Spleen (tissue), 11 donors: ENCODE results near the gene BABAM2. TPM values are rescaled to one million over a fixed set of nuclear protein-coding genes. Genes with fewer than 3 reads are reported as not detected.

Source experiments
- DNase-seq: peaks from one replicate; pipeline ENCODE4 v3.0.0-alpha.2; 2020
- H3K27ac ChIP-seq, 8 donors: fragments of 200-600 bp; sonication (generic) in 7 of 8; 1 replicate in 4 of 8; 2 replicates in 4 of 8; pipeline versions ENCODE4 v1.5.0 to v1.8.0; 2016 to 2021; ENCODE audit warnings: inconsistent platforms in 4 of 8, mild to moderate bottlenecking in 4 of 8, moderate library complexity in 1 of 8
- H3K27me3 ChIP-seq, 7 donors: fragments of 200-600 bp; sonication (generic) in 6 of 7; replicated peaks in 1 of 7; 1 replicate in 4 of 7; 2 replicates in 3 of 7; pipeline versions ENCODE4 v1.5.0 to v1.8.0; 2016 to 2021; ENCODE audit warnings: inconsistent platforms in 3 of 7, mild to moderate bottlenecking in 1 of 7
- H3K36me3 ChIP-seq, 6 donors: fragments of 200-600 bp; sonication (generic) in 5 of 6; 1 replicate in 4 of 6; 2 replicates in 2 of 6; pipeline versions ENCODE4 v1.5.0 to v1.8.0; 2016 to 2021; ENCODE audit warnings: inconsistent platforms in 2 of 6
- H3K4me1 ChIP-seq, 6 donors: fragments of 200-600 bp; sonication (generic) in 5 of 6; 1 replicate in 3 of 6; 2 replicates in 3 of 6; pipeline versions ENCODE4 v1.5.0 to v1.8.0; 2016 to 2021; ENCODE audit warnings: inconsistent platforms in 3 of 6
- H3K4me3 ChIP-seq, 8 donors: fragments of 200-600 bp; sonication (generic) in 7 of 8; 1 replicate in 4 of 8; 2 replicates in 4 of 8; pipeline versions ENCODE4 v1.5.0 to v1.8.0; 2016 to 2021; ENCODE audit warnings: inconsistent platforms in 4 of 8, mild to moderate bottlenecking in 4 of 8, moderate library complexity in 2 of 8
- H3K9me3 ChIP-seq, 8 donors: fragments of 200-600 bp; sonication (generic) in 7 of 8; 1 replicate in 4 of 8; 2 replicates in 4 of 8; pipeline versions ENCODE4 v1.5.0 to v1.8.0; 2016 to 2021; ENCODE audit warnings: inconsistent platforms in 4 of 8
- CTCF ChIP-seq, 11 experiments: fragments of 200-600 bp in 7 of 11; fragments of 450-650 bp in 4 of 11; sonication (generic) in 4 of 11; IDR thresholded peaks in 8 of 11; conservative IDR thresholded peaks in 3 of 11; 1 replicate in 7 of 11; 2 replicates in 4 of 11; pipeline versions ENCODE4 v1.4.0 to v1.8.0; 2016 to 2021; ENCODE audit warnings: antibody characterized with exemption in 11 of 11, inconsistent platforms in 4 of 11, mild to moderate bottlenecking in 1 of 11
- POLR2A ChIP-seq, 3 donors: fragments of 450-650 bp; IDR thresholded peaks; one replicate each; pipeline ENCODE4 v1.5.1; 2017; ENCODE audit warnings: antibody characterized with exemption in 3 of 3, mild to moderate bottlenecking in 1 of 3
- POLR2AphosphoS5 ChIP-seq, 3 donors: sonication (generic); formaldehyde crosslinking; IDR thresholded peaks; one replicate each; pipeline ENCODE4 v1.5.1; 2017; ENCODE audit warnings: antibody characterized with exemption in 3 of 3
- WGBS, 5 donors: extraction: QIAGEN DNeasy Blood & Tissue Kit in 3 of 5; methylation state at CpG; one replicate each; pipeline versions ENCODE4 v1.1.5 to v1.1.7; 2013 to 2018; 5-methylcytosine and 5-hydroxymethylcytosine counted together
- intact Hi-C: fragments of 100-400 bp; cut with DNase I; formaldehyde crosslinking; loops from one replicate; pipeline ENCODE4 v1.15.0; 2023; ENCODE audit warnings: low total_unique reads
- polyA plus RNA-seq, 3 donors: library from polyadenylated mRNA; stranded (reverse); fragments of 200-250 nt; gene quantifications; one replicate each; pipeline ENCODE4 v1.2.1, GENCODE V29; 2013
- total RNA-seq, 7 donors: library from RNA; depleted of rRNA in 3 of 7; stranded (reverse); fragments of >200 nt in 3 of 7; fragmentation: NEBNext Ultra II Directional in 4 of 7; extraction: Animal tissue kit (Norgen Biotek cat#: 25700) in 4 of 7; gene quantifications; one replicate each; pipeline versions ENCODE4 v1.1.0 to v1.2.1, GENCODE V29; 2016 to 2021
- donor health status: healthy with polysubstance abuse.
- donor health status: DM: no; HTN: no; CAD: no; lungs with moderate emphysema.
- donor health status: DM: no; HTN: no; CAD: no.
- donor health status: Bipolar disorder and iron deficiency.
- donor health status: healthy.
- donor health status: DM: no; HTN: no; CAD: no.
- donor health status: DM: yes; HTN: yes; CAD: no.

Gene BABAM2
- total and polyA plus RNA-seq, 10 donors: 16.1 to 70.1 (median 55.0) TPM

- no peak for DNase-seq
- H3K4me3 ChIP-seq: no peak overlapping the region
- no peaks in the 10 kb centered on the region for H3K4me1 ChIP-seq
- WGBS, 5 donors: 72 to 90% (median 82%) methylated on average over 2 of the region's 2 CpGs
- H3K9me3 ChIP-seq: no peaks in the 10 kb centered on the region
- intact Hi-C loops: no loop called here
- peaks cover 0 to 12% (median 0%) of the 10 kb centered on the region in 6 donors for H3K36me3 ChIP-seq
- TF ChIP-seq POLR2A (IDR thresholded peaks at IDR 0.05): no peak
- TF ChIP-seq CTCF (IDR thresholded peaks at IDR 0.05 in 8 of 11, conservative IDR thresholded peaks at IDR 0.05 in 3 of 11): no peak
- TF ChIP-seq POLR2AphosphoS5 (IDR thresholded peaks at IDR 0.05): no peak
- H3K27me3 ChIP-seq: no peaks in the 10 kb centered on the region
- no peak overlapping the region for H3K27ac ChIP-seq
Measured at GRCh38 chr2:28292491-28292890, 402.0 kb downstream of the BABAM2 start.

GRCh38 chr2:28293416-28293815, 402.9 kb downstream of the BABAM2 start:
- no peaks in the 10 kb centered on the region for H3K4me1 ChIP-seq

GRCh38 chr2:28294451-28294850, 403.9 kb downstream of the BABAM2 start:
- 87 to 97% (median 88%) methylated on average over 1 of the region's 1 CpG for WGBS, 5 donors
- intact Hi-C loops: no loop called here
- no peak overlapping the region for H3K27ac ChIP-seq
- H3K9me3 ChIP-seq: no peaks in the 10 kb centered on the region
- H3K27me3 ChIP-seq: no peaks in the 10 kb centered on the region
- TF ChIP-seq POLR2A (IDR thresholded peaks at IDR 0.05) (no peak), POLR2AphosphoS5 (IDR thresholded peaks at IDR 0.05) (no peak), CTCF (IDR thresholded peaks at IDR 0.05 in 8 of 11, conservative IDR thresholded peaks at IDR 0.05 in 3 of 11) (no peak)
- no peaks in the 10 kb centered on the region for H3K4me1 ChIP-seq
- H3K36me3 ChIP-seq: peaks cover 0 to 19% (median 9%) of the 10 kb centered on the region in 6 donors
- no peak for DNase-seq
- H3K4me3 ChIP-seq: no peak overlapping the region

More at GRCh38 chr2:28293416-28293815, 402.9 kb downstream of the BABAM2 start:
- TF ChIP-seq POLR2AphosphoS5 (IDR thresholded peaks at IDR 0.05): no peak
- TF ChIP-seq CTCF (IDR thresholded peaks at IDR 0.05 in 8 of 11, conservative IDR thresholded peaks at IDR 0.05 in 3 of 11): no peak
- TF ChIP-seq POLR2A (IDR thresholded peaks at IDR 0.05): no peak
- Histone ChIP-seq H3K4me3 (no peak overlapping the region), H3K27me3 (no peaks in the 10 kb centered on the region), H3K36me3 (peaks cover 0 to 11% (median under 1%) of the 10 kb centered on the region in 6 donors), H3K9me3 (no peaks in the 10 kb centered on the region), H3K27ac (no peak overlapping the region)
- 75 to 91% (median 86%) methylated on average over 5 of the region's 5 CpGs for WGBS, 5 donors
- DNase-seq: no peak
- intact Hi-C loops: no loop called here

- Histone ChIP-seq H3K4me1 (no peaks in the 10 kb centered on the region), H3K36me3 (peaks cover 0 to 35% (median 11%) of the 10 kb centered on the region in 6 donors), H3K9me3 (no peaks in the 10 kb centered on the region), H3K4me3 (no peak overlapping the region), H3K27ac (no peak overlapping the region), H3K27me3 (no peaks in the 10 kb centered on the region)
- intact Hi-C loops: no loop called here
- no peak for DNase-seq
- TF ChIP-seq POLR2A (IDR thresholded peaks at IDR 0.05): no peak
- TF ChIP-seq CTCF (IDR thresholded peaks at IDR 0.05 in 8 of 11, conservative IDR thresholded peaks at IDR 0.05 in 3 of 11): no peak
- no peak for TF ChIP-seq POLR2AphosphoS5 (IDR thresholded peaks at IDR 0.05)
- 86 to 93% (median 90%) methylated on average over 7 of the region's 7 CpGs for WGBS, 5 donors
Measured at GRCh38 chr2:28296243-28296642, 405.7 kb downstream of the BABAM2 start.
